ENCODE measurements around the gene LTBP1. TPM values are rescaled to one million over a fixed set of nuclear protein-coding genes. Genes with fewer than 3 reads are reported as not detected.

LTBP1 gene
- total RNA-seq, 1 experiment from 2014 or later = 28.5 TPM

GRCh38 chr2:33395034-33395433 lies 448.3 kb downstream of the LTBP1 start:
- no peak overlapping the region for H4K91ac ChIP-seq (ENCODE audit: insufficient read length, low read depth, low read length)
- H3T11ph ChIP-seq (ENCODE audit: low read length) = no peak overlapping the region
- no peak overlapping the region for H3K18ac ChIP-seq (ENCODE audit: insufficient read length, low read depth, low read length)
- H3K14ac ChIP-seq (ENCODE audit: insufficient read depth, low read length) = no peak overlapping the region
- no peak overlapping the region for H3K56ac ChIP-seq (ENCODE audit: insufficient read length, low read depth, low read length)
- no peak overlapping the region for H4K5ac ChIP-seq (ENCODE audit: insufficient read length, low read depth, low read length)
- Mint-ChIP-seq H3K27me3 (ENCODE audit: low read depth) (no peaks in the 10 kb centered on the region), H3K36me3 (ENCODE audit: insufficient read depth in 1 of 3, low read depth in 3 of 3) (peaks cover 3 to 23% (median 11%) of the 10 kb centered on the region in 3 experiments; a peak in 6 of 7 replicates), H3K9me3 (peaks cover 6% of the 10 kb centered on the region in 2 experiments; a peak in 3 of 5 replicates), H3K27ac (no peak overlapping the region), H3K4me1 (peaks cover 4 to 7% of the 10 kb centered on the region in 2 experiments), H3K4me3 (no peak overlapping the region)
- no peak overlapping the region for H2BK12ac ChIP-seq (ENCODE audit: insufficient read length, low read depth, low read length)
- H3K4ac ChIP-seq (ENCODE audit: low read depth, low read length) = no peak overlapping the region
- WGBS (ENCODE audit: extremely low coverage, insufficient read length, low lambda C conversion rate) = no CpG with 5 or more reads among the region's 3 CpGs
- no peaks in the 10 kb centered on the region for H3K79me2 ChIP-seq (ENCODE audit: insufficient read depth, low read length)
- no peak overlapping the region for H2AK5ac ChIP-seq (ENCODE audit: insufficient read length, low read length)
- H3K27me3 ChIP-seq (ENCODE audit: insufficient read depth, low read length) = no peaks in the 10 kb centered on the region
- no peak overlapping the region for H3K23ac ChIP-seq (ENCODE audit: insufficient read length, low read depth, low read length)
- no peak overlapping the region for H3K9ac ChIP-seq (ENCODE audit: extremely low read depth, insufficient read length, low read length)
- no peaks in the 10 kb centered on the region for H3K9me3 ChIP-seq (ENCODE audit: control insufficient read depth, low read depth, low read length)
- H3K23me2 ChIP-seq (ENCODE audit: insufficient read length, low read depth, low read length, poor library complexity, severe bottlenecking) = no peaks in the 10 kb centered on the region
- no peak overlapping the region for H2BK5ac ChIP-seq (ENCODE audit: insufficient read length, low read length)
- no peak overlapping the region for H3K4me2 ChIP-seq (ENCODE audit: insufficient read depth, insufficient read length, low read length)
- H3K79me1 ChIP-seq (ENCODE audit: insufficient read depth, low read depth, low read length, poor library complexity, severe bottlenecking) = no peaks in the 10 kb centered on the region
- no peak overlapping the region for H4K8ac ChIP-seq (replicated peaks; ENCODE audit: insufficient read length, low read depth, low read length)
- no peaks in the 10 kb centered on the region for H3K4me1 ChIP-seq (ENCODE audit: insufficient read depth, low read length)
- H3K27ac ChIP-seq (ENCODE audit: insufficient read length, low read depth, low read length) = no peak overlapping the region
- no peak overlapping the region for H2BK20ac ChIP-seq (ENCODE audit: low read depth, low read length, poor library complexity, severe bottlenecking)
- H4K20me1 ChIP-seq (ENCODE audit: control insufficient read depth, insufficient read depth, insufficient read length) = no peaks in the 10 kb centered on the region
- H2BK15ac ChIP-seq (ENCODE audit: low read depth, low read length) = no peak overlapping the region
- no peak for TF ChIP-seq CTCF (conservative IDR thresholded peaks at IDR 0.05)
- no peak overlapping the region for H2BK120ac ChIP-seq (ENCODE audit: low read depth, low read length, poor library complexity, severe bottlenecking)
- no peak overlapping the region for H2AFZ ChIP-seq (ENCODE audit: low read length)
- no peak for DNase-seq
